Femur (tissue), 1 donor: Measurements from ENCODE around the gene UBL4A.
"Not testable (repeated sequence)": the region's sequence is repeated elsewhere in the genome, so short reads cannot be mapped to it uniquely, and the experiment has no call there.

ENCODE experiments used
- DNase-seq: peaks from one replicate; pipeline ENCODE4 v3.0.0-alpha.2; 2017

UBL4A gene

DNA sequence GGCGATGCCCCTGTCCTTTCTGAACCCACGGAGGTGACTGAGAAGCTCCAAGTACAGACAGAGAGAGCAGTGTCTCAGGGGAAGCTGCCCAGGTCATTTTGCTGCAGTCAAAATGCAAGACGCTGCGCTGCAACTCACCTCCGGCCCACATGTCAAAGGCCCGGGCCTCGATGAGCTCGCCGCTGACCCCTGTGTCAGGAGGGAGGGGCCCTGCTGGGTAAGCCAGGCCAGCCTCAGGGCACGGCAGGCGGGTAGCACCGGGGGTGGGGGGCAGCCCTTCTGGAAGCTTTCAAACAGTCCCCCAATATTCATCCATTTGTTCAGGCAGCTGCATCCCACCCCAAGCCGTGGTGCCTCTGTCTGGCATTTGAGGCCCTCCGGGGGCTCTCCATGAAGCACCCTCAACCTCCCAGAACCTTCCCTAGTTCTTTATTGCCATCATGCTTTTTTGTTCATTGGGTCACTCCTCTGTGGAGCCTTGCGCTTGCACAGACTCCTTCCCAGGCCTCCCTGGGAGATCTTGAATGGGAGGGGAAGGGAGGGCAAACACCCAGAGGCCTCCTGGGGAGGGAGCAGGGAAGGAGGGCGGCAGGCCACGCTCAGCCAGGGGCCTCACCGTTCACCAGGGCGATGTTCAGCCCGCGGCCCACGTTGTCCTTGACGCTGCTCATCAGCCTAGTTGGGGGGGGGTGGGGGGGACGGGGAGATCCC is 21.4 kb upstream of the UBL4A start:
- no peak for DNase-seq

DNA sequence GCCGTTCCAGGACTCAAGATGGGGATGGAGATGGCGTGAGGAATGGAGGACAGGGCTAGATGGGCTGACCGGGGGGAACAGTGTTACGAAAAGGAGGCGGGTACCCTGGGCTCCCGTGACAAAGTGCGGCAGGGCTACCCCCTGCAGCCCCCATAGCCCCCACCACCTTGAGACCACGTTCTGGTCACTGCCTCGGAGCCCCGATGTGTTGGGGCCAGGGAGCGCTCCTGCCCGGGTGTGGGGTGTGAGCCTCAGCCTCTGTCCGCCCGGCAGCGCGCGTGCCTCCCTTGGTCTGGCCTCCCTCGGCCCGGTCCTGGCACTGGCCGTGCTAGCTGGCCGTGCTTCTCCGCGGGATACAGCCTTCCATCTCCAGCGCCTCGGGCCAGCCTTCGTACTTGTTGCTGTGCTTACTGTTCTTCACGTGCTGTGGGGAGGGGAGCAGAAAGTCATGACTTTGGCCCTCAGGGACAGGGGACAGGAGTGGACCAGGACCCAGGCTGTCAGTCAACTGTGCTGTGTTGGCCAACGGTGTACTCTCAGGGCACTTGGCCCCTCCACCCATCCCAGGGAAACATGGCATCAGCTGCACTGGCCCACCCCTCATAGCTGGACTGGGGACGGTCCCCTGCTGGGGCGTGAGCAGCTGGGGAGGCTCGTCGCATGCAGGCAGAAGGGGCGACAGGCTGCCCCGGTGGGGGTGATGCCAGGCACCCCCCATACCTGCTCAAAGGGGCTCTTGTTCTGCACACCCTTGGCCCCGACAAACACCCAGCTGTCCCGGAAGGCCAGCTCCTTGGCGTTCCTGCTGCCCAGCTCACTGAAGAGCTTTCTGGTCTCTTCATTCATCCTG is 20.3 kb upstream of the UBL4A start:
- no peak for DNase-seq

GRCh38 chrX:154505734-154506133 is 19.3 kb upstream of the UBL4A start:
- DNase-seq, result no peak

- no peak for DNase-seq
These were observed 16.6 kb upstream of the UBL4A start for GRCh38 chrX:154502989-154503388.

DNA sequence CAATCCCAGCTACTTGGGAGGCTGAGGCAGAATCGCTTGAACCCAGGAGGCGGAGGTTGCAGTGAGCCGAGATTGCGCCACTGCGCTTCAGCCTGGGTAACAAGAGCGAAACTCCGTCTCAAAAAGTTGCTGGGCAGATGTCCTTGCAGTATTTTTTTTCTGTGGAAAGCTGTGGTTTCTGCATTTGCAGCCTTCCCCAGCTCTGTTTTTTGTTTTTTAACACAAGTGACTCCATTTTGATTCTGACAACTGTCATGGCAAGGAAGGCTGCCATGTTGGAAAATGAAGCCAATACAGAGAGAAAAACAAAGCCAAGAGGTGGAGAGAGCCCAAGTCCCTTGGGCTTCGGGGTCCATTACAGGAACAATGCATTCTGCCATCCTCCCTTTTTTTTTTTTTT is 15.7 kb upstream of the UBL4A start:
- no peak for DNase-seq

- not testable (repeated sequence) for DNase-seq
These were observed 15.0 kb upstream of the UBL4A start for GRCh38 chrX:154501423-154501822.

DNA sequence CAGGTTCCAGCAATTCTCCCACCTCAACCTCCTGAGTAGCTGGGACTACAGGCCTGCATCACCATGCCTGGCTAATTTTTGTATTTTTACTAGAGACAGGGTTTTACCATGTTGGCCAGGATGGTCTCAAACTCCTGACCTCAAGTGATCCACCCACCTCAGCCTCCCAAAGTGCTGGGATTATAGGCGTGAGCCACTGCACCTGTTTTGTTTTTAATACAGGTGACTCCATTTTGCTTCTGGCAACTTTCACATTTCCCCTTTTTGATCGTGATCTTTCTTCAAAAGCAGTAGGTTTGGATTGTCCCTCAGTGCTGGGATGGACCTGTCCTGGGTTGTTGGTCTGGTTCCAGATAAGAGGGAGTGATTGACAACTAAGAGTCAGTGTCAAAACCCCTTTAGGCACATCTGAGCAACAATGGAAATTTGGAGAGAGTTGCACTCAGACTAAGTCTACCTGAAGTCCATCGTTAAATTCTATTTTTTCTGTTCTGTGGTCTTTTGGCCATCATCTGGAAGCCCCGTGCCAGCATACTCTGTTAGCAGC is 10.2 kb upstream of the UBL4A start:
- DNase-seq, result not testable (repeated sequence)

GRCh38 chrX:154495472-154495922 is 9.1 kb upstream of the UBL4A start:
- DNase-seq, result no peak

DNA sequence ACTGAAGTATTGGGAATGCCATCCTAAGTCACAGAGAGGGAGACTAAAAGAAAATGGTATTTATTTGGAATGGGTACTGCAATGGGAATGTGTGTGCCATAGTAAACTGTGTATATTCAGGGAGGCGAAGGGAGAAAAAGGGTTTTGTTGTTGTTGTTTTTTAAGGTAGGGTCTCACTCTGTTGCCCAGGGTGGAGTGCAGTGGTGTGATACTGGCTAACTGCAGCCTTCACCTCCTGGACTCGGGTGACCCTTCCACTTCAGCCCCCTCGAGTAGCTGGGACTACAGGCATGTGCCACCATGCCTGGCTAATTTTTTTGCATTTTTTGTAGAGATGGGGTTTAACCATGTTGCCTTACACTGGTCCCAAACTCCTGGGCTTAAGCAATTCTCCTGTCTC is 8.3 kb upstream of the UBL4A start:
- no peak for DNase-seq

DNA sequence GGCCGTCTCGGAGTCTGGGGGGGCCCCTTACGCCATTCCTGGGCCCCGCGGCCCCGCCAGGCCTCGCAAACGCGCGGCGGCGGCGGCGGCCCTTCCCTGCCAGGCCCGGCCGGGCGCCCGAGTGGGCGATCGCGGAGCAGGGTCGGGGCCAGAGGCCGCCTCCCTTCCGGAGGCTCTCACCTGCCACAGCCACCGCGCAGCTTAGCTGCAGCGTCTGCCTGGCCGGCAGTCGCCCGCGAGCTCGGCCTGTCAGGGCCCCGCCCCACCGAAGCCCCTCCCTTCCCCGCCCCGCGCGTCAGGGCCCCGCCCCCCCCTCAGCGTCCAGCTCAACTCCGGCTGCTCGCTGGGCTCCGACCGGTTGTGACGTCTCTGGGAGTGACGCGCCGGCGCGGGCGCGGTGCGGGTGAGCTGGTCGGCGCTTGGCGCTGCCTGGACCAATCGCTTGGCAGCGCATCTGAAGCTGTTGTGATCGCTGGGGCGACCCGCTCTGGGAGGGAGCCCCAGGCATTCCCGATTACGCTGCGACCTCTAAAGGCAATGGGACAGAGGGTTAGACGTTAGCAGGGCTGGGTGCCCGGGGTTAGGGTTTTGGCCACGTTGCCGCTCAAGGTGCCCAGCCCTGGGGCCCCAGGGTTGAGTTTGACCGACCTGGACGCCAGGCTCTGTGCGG is 4.1 kb upstream of the UBL4A start, which contains the start of gene SLC10A3:
TSS of gene SLC10A3 (minus strand) at position 216 of the 670 bp plus-strand sequence. CDS start 1,689 bp downstream, outside the sequence.
- peak; percentile 96 for DNase-seq

- DNase-seq, result peak; percentile 50
These were observed 3.6 kb upstream of the UBL4A start for GRCh38 chrX:154490021-154490413.

DNA sequence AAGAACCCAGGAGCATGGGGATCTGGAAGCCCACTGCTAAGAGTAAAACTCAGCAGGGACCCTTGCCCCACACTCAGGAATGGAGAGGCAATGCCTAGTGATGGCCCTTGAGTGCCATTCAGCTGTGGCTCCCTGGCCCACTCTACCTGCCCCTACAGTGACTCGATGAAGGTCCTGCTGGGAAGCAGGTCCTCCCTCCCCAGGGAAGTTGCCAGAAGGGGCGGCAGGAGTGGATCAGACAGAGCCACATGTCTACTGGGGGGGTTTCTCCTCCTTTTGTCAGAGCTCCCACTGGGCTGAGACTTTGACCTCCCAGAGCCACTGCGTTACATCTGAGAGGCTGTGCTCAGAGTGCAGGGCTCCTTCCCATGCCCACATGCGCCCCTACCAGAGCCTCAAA is 2.8 kb upstream of the UBL4A start:
- no peak for DNase-seq

DNA sequence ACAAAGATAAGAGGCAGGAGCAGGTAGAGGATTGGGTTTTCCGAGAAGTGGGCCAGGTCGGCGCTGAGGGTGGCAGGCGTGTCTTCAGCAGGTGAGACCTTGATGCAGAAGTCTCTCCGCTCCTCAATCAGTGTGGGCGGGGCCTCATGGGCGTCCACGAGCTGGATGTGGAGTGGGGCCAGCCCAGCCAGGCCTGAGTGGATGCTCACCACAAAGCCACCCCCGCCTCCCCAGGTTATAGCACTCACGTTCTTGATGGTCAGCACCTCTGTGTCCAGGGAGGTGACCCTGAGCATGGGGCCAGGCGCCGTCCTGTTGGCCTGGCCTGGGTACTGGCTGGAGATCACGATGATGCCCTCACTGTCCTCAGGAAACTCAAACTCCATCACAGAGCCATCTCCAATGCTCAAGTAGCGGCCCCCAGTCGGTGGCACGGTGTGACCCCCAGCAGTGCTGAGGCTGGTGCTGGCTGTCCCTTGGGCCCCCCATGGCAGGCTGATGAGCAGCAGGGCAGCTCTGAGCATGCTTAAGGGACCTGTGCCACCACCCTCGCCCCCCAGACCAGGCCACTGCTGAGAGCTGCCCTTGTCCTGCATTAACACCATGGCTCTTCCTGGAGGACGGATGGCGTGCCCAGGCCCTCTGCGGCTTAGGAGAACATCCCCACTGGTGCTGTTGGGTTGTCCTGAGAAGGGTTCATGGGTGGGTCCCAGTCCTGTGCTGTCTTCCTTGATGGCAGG is 2.1 kb upstream of the UBL4A start:
- DNase-seq, result peak; percentile 17

GRCh38 chrX:154487518-154488290 is 1.3 kb upstream of the UBL4A start:
- DNase-seq, result peak; percentile 15

DNA sequence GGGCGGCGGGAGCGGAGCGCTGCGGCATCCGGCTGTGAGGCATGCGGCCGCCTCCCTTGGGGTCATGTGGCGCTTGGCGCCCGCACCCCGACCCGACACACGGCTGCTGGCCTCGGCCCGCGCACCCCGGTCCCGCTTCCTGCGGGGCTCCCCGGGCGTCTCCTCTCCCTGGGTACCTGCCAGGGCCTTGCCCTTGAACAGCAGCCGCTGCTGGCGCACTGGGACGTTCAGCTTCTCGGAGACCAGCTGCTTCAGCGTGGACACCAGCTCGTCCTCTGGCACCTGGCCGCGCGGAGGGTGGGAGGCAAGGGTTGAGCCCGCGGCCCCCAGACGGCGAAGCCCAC is 391 bp downstream of the UBL4A start:
- peak; percentile 35 for DNase-seq

DNA sequence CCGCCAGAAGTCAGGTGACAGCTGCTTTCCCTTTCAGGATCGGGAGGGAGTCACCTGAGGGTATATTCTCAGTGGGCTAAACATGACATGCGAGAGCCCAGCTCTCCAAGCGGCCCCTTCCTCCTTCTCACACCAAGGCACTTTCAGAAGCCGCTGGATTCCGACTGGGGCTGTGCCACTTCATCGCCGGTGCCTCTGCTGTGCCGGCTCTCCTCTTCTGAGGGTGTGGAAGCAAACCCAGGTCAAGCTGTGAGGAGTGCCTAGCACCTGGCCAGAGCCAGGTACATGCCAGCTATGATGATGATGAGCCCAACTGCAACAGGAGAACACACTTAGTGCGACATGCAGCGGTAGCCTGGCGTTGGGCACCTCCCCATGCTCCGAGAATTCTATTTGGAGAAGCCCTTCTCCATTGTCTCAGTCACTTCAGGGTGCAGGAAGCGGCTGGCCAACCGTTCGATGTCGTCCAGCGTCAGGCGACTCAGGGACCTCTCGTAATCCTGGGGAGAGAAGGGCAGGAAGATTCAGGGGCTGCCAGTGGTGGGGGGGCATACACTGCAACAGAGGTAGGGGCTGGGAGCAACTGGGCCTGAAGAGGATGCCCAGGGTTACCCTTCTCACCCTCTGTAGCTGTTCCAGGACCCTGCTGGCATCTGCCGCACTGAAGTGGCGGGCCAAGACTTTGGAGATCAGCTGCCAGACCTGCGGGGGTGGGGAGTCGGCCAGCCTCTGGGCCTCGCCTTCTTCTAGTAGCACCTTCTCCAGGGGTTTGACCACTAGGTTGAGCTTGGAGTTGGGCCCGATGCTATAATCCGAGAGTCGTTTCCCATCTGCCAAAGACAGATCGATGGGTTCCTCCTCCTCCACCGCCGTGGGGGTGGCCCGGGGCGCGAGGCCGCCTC is 1.0 kb downstream of the UBL4A start:
- no peak for DNase-seq

GRCh38 chrX:154484255-154485149 is 1.9 kb downstream of the UBL4A start:
- DNase-seq, result no peak

DNA sequence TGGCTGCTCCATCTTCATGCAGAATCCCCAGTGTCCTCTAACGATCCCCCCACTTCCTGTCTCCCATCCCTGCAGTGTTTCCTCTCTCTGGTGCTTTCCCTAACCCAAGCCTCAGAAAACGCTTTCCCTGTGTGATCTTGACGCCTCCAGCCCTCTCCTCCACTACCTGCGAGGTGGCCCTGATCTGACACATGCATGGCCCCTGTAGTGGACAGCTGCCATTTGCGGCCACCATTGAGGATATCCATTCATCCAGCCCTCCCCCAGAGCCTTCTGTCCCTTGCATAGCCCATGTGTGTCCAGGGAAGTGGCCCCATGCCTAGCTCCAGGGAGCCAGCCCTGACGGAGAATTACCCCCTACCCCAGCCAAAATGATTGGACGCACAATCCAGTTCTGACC is 3.1 kb downstream of the UBL4A start:
- DNase-seq, result no peak

GRCh38 chrX:154482786-154483185 is 3.6 kb downstream of the UBL4A start:
- no peak for DNase-seq
